ENCODE results near the gene ITGAV.
"Not testable (repeated sequence)": the region's sequence is repeated elsewhere in the genome, so short reads cannot be mapped to it uniquely, and the experiment has no call there.

- not testable (repeated sequence) for TF ChIP-seq MAX (IDR thresholded peaks at IDR 0.05; ENCODE audit: insufficient read depth, insufficient read length); POLR2AphosphoS5 (IDR thresholded peaks at IDR 0.05; ENCODE audit: insufficient read depth, low read depth, low read length); POLR2A (IDR thresholded peaks at IDR 0.05; ENCODE audit: low read depth, low read length); CTCF (IDR thresholded peaks at IDR 0.05; ENCODE audit: extremely low read depth in 1 of 2, insufficient read depth in 1 of 2, low read depth in 1 of 2, low read length in 2 of 2); EZH2 (IDR thresholded peaks at IDR 0.05; ENCODE audit: borderline replicate concordance, low read depth, low read length, severe bottlenecking); JUN (IDR thresholded peaks at IDR 0.05; ENCODE audit: borderline replicate concordance, insufficient read depth, insufficient read length, low read depth)
These were observed 21.3 kb upstream of the ITGAV start for GRCh38 chr2:186568600-186568999.
